Left lung (tissue), 10 donors: Measurements from ENCODE around the gene HSPB9. TPM values are rescaled to one million over a fixed set of nuclear protein-coding genes. Genes with fewer than 3 reads are reported as not detected.

Source experiments
- ATAC-seq: fragments of 200-7000 bp; cut with Tn5 transposase; one replicate; pipeline ENCODE4 v1.9.1; 2020; ENCODE audit warnings: moderate library complexity
- DNase-seq, 4 donors: peaks; one replicate each; pipeline ENCODE4 v3.0.0-alpha.2; 2013 to 2020
- H3K27ac ChIP-seq, 2 donors: fragments of 200-600 bp; sonication (generic) in 1 of 2; one replicate each; pipeline versions ENCODE4 v1.5.0 to v1.8.0; 2020 to 2021
- H3K27me3 ChIP-seq, 2 donors: fragments of 200-600 bp; sonication (generic) in 1 of 2; one replicate each; pipeline versions ENCODE4 v1.5.0 to v1.8.0; 2020 to 2021
- H3K36me3 ChIP-seq, 2 donors: fragments of 200-600 bp; sonication (generic) in 1 of 2; one replicate each; pipeline versions ENCODE4 v1.5.0 to v1.8.0; 2020 to 2021
- H3K4me1 ChIP-seq, 2 donors: fragments of 200-600 bp; one replicate each; pipeline ENCODE4 v1.8.0; 2021
- H3K4me3 ChIP-seq, 2 donors: fragments of 200-600 bp; sonication (generic) in 1 of 2; one replicate each; pipeline versions ENCODE4 v1.5.0 to v1.8.0; 2020 to 2021; ENCODE audit warnings: mild to moderate bottlenecking in 1 of 2
- H3K9me3 ChIP-seq, 2 donors: fragments of 200-600 bp; sonication (generic) in 1 of 2; one replicate each; pipeline versions ENCODE4 v1.5.0 to v1.8.0; 2020 to 2021
- CTCF ChIP-seq, 2 donors: fragments of 200-600 bp; sonication (generic) in 1 of 2; IDR thresholded peaks; one replicate each; pipeline versions ENCODE4 v1.5.0 to v1.8.0; 2021; ENCODE audit warnings: antibody characterized with exemption in 2 of 2
- intact Hi-C, 2 donors: fragments of 100-400 bp; cut with DNase I; formaldehyde crosslinking; loops; one replicate each; pipeline versions ENCODE4 v1.11.2 to v1.14.2; 2022
- polyA plus RNA-seq, 6 donors: library from polyadenylated mRNA; unstranded; fragments of 120-200 nt; gene quantifications; one replicate each; pipeline ENCODE4 v1.2.1, GENCODE V29; 2013; ENCODE audit not compliant: insufficient read length in 6 of 6
- total RNA-seq, 2 donors: library from RNA; stranded (reverse); fragmentation: NEBNext Ultra II Directional; extraction: Animal tissue kit (Norgen Biotek cat#: 25700); gene quantifications; one replicate each; pipeline ENCODE4 v1.2.1, GENCODE V29; 2021
- donor health status: DM: no; HTN: yes; CAD: no.
- donor health status: DM: no; HTN: no; CAD: no.

Gene HSPB9
- total and polyA plus RNA-seq, 8 donors: 0.24 to 0.43 (median 0.36) TPM; not detected in 2

DNA sequence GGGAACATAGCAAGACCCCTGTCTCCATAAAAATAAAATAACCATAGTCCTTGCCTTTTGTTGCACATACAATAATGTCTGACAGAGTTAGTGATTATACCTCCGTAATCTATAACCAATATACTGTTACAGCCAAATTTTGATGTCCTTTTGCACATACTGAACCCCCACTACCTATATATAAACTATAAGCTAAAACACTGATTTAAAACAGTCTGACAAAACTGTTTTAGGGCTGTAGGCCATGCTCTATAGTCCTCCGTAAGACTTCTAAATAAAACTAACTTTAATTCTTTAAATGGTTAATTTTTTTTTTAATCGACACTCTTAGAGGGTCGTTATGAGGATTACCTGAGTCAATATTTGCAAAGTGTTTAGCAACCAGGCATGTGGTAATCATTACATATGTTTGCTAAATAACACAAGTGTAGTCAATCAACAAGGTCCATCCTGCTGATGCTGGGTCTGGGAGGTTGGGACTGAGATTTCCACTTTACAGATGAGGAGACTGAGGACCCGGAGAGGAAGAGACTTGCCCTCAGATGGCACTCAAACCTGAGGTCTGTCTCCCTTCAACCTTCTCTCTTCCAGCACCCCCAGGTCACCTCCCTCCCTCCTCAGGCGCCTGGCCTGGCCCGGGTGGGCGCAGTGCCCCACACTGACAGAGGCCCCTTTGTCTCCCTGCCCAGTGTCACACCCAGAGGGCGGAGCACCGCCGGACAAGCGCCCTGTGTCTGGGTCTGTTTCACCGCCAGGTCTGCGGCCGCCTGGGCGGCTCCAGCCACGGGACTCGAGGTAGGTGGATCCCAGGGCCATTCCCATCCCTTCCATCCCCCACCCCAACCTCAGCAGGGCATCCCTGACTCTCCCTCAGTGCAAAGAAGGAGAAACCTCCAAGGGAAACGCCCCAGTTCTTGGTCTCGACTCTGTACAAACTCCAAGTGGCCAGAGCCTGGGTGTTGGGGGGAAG, 34.6 kb upstream of the HSPB9 start:
- H3K9me3 ChIP-seq: no peaks in the 10 kb centered on the region
- no peak for DNase-seq
- H3K4me1 ChIP-seq: no peaks in the 10 kb centered on the region
- H3K27ac ChIP-seq: no peak overlapping the region
- H3K27me3 ChIP-seq: peaks cover 0 to 16% of the 10 kb centered on the region in 2 donors
- no peak for ATAC-seq
- no peak for TF ChIP-seq CTCF (IDR thresholded peaks at IDR 0.05)
- H3K4me3 ChIP-seq: no peak overlapping the region
- intact Hi-C loops: no loop called here
- no peaks in the 10 kb centered on the region for H3K36me3 ChIP-seq

DNA sequence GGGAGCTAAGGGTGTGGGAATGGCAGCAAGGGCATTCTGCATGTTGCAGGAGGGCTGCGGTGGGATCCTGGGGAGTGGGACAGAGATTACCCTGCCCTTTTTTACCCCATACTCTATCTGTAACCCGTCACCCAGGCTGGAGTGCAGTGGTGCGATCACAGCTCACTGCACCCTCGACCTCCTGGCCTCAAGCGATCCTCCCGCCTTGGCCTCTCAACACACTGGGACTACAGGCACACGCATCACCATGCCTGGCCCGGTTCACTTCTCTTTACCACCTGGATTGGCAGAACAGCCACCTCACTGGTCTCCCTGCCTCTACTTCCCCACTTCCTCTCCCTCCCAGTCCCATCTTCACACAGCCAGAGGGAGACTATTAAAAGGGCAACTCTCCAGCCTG, 33.9 kb upstream of the HSPB9 start:
- no peak for DNase-seq
- no peak for ATAC-seq
- no peak overlapping the region for H3K27ac ChIP-seq
- no peak for TF ChIP-seq CTCF (IDR thresholded peaks at IDR 0.05)
- intact Hi-C loops: no loop called here
- H3K27me3 ChIP-seq: peaks cover 0 to 16% of the 10 kb centered on the region in 2 donors
- H3K4me3 ChIP-seq: no peak overlapping the region
- no peaks in the 10 kb centered on the region for H3K9me3 ChIP-seq
- H3K36me3 ChIP-seq: no peaks in the 10 kb centered on the region
- no peaks in the 10 kb centered on the region for H3K4me1 ChIP-seq

GRCh38 chr17:42090964-42091790, 31.4 kb upstream of the HSPB9 start:
- TF ChIP-seq CTCF (IDR thresholded peaks at IDR 0.05): no peak
- Histone ChIP-seq H3K36me3 (no peaks in the 10 kb centered on the region), H3K9me3 (no peaks in the 10 kb centered on the region), H3K4me3 (no peak overlapping the region), H3K27ac (no peak overlapping the region), H3K27me3 (peaks cover 0 to 28% of the 10 kb centered on the region in 2 donors), H3K4me1 (no peaks in the 10 kb centered on the region)
- no peak for ATAC-seq
- no peak for DNase-seq
- intact Hi-C loops: no loop called here

DNA sequence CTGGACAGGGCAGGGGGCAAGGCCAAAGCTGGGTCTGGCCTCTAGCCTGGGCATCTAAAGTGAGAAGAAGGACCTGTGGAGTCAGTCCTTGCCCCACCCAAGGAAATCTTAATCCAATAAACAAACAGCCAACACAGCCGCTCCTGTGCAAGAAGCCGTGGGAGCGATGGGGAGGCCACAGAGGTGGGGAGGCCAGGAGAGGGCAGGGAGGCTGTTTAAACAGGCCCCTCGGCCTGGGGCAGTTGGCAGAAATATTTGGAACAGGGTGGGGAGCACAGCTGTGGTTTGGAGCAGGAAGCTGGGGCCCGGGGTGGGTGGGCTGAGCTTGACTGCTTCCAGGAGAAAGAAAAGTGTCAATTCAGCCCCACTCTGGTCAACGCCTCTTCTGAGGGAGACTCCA, 29.7 kb upstream of the HSPB9 start:
- DNase-seq (no peak), ATAC-seq (no peak)
- Histone ChIP-seq H3K4me1 (peaks cover 0 to 6% of the 10 kb centered on the region in 2 donors), H3K27me3 (peaks cover 11 to 45% of the 10 kb centered on the region in 2 donors), H3K4me3 (no peak overlapping the region), H3K36me3 (no peaks in the 10 kb centered on the region), H3K9me3 (no peaks in the 10 kb centered on the region), H3K27ac (no peak overlapping the region)
- no peak for TF ChIP-seq CTCF (IDR thresholded peaks at IDR 0.05)
- intact Hi-C loops: no loop called here
